Stimulated activated naive CD8-positive, alpha-beta T cell treated with anti-CD3 and anti-CD28 coated beads, Interleukin-15, Interleukin-2, amounts not matched to agents 100 ng/mL and 50 ng/mL, for 24 hours (primary cell): ENCODE data around the gene REXO5.
"Not testable (repeated sequence)": the region's sequence is repeated elsewhere in the genome, so short reads cannot be mapped to it uniquely, and the experiment has no call there.

Experiments
- H3K27ac Mint-ChIP-seq: one replicate; pipeline ENCODE4 v1.8.0; 2021; ENCODE audit warnings: mild to moderate bottlenecking, mixed read lengths
- H3K27me3 Mint-ChIP-seq: one replicate; pipeline ENCODE4 v1.8.0; 2021; ENCODE audit warnings: mixed read lengths
- H3K36me3 Mint-ChIP-seq: one replicate; pipeline ENCODE4 v1.8.0; 2021; ENCODE audit warnings: low read depth, mixed read lengths
- H3K4me1 Mint-ChIP-seq: one replicate; pipeline ENCODE4 v1.8.0; 2021; ENCODE audit warnings: low read depth, mixed read lengths
- H3K4me3 Mint-ChIP-seq: one replicate; pipeline ENCODE4 v1.8.0; 2021; ENCODE audit warnings: mild to moderate bottlenecking, mixed read lengths
- H3K9me3 Mint-ChIP-seq: one replicate; pipeline ENCODE4 v1.8.0; 2021; ENCODE audit warnings: mixed read lengths

The REXO5 gene

GRCh38 chr16:20850981-20851380 lies 44.7 kb downstream of the REXO5 start:
- Mint-ChIP-seq H3K27me3 (no peaks in the 10 kb centered on the region), H3K4me3 (no peak overlapping the region), H3K4me1 (peaks cover 5% of the 10 kb centered on the region), H3K27ac (no peak overlapping the region), H3K9me3 (no peaks in the 10 kb centered on the region), H3K36me3 (no peaks in the 10 kb centered on the region)

- Mint-ChIP-seq H3K4me1 (peaks cover 5% of the 10 kb centered on the region), H3K27ac (no peak overlapping the region), H3K36me3 (no peaks in the 10 kb centered on the region), H3K27me3 (no peaks in the 10 kb centered on the region), H3K4me3 (no peak overlapping the region), H3K9me3 (no peaks in the 10 kb centered on the region)
Measured at GRCh38 chr16:20851601-20852000, 45.3 kb downstream of the REXO5 start.

GRCh38 chr16:20853143-20853542 lies 46.8 kb downstream of the REXO5 start:
- no peaks in the 10 kb centered on the region for H3K27me3 Mint-ChIP-seq
- peaks cover 5% of the 10 kb centered on the region for H3K4me1 Mint-ChIP-seq
- no peaks in the 10 kb centered on the region for H3K9me3 Mint-ChIP-seq
- no peaks in the 10 kb centered on the region for H3K36me3 Mint-ChIP-seq
- H3K27ac Mint-ChIP-seq = no peak overlapping the region
- H3K4me3 Mint-ChIP-seq = no peak overlapping the region

- H3K9me3 Mint-ChIP-seq = no peaks in the 10 kb centered on the region
- peaks cover 5% of the 10 kb centered on the region for H3K4me1 Mint-ChIP-seq
- H3K27ac Mint-ChIP-seq = no peak overlapping the region
- H3K4me3 Mint-ChIP-seq = no peak overlapping the region
- H3K27me3 Mint-ChIP-seq = no peaks in the 10 kb centered on the region
- peaks cover 3% of the 10 kb centered on the region for H3K36me3 Mint-ChIP-seq
Measured at GRCh38 chr16:20853981-20854620, 47.8 kb downstream of the REXO5 start.

GRCh38 chr16:20854963-20855362 lies 48.6 kb downstream of the REXO5 start:
- H3K36me3 Mint-ChIP-seq = peaks cover 10% of the 10 kb centered on the region
- no peak overlapping the region for H3K27ac Mint-ChIP-seq
- no peaks in the 10 kb centered on the region for H3K27me3 Mint-ChIP-seq
- no peaks in the 10 kb centered on the region for H3K9me3 Mint-ChIP-seq
- H3K4me3 Mint-ChIP-seq = no peak overlapping the region
- H3K4me1 Mint-ChIP-seq = peaks cover 3% of the 10 kb centered on the region

- Mint-ChIP-seq H3K36me3 (peaks cover 26% of the 10 kb centered on the region), H3K9me3 (no peaks in the 10 kb centered on the region), H3K4me3 (no peak overlapping the region), H3K27ac (no peak overlapping the region), H3K27me3 (no peaks in the 10 kb centered on the region), H3K4me1 (no peaks in the 10 kb centered on the region)
Measured at GRCh38 chr16:20857281-20857680, 51.0 kb downstream of the REXO5 start.

- peaks cover 30% of the 10 kb centered on the region for H3K36me3 Mint-ChIP-seq
- no peak overlapping the region for H3K27ac Mint-ChIP-seq
- no peaks in the 10 kb centered on the region for H3K9me3 Mint-ChIP-seq
- H3K4me3 Mint-ChIP-seq = no peak overlapping the region
- peaks cover 6% of the 10 kb centered on the region for H3K4me1 Mint-ChIP-seq
- H3K27me3 Mint-ChIP-seq = no peaks in the 10 kb centered on the region
Measured at GRCh38 chr16:20859229-20859628, 52.9 kb downstream of the REXO5 start.

GRCh38 chr16:20859699-20860098 lies 53.4 kb downstream of the REXO5 start:
- Mint-ChIP-seq H3K4me1 (peaks cover 9% of the 10 kb centered on the region), H3K27me3 (no peaks in the 10 kb centered on the region), H3K9me3 (no peaks in the 10 kb centered on the region), H3K36me3 (peaks cover 30% of the 10 kb centered on the region), H3K4me3 (no peak overlapping the region), H3K27ac (no peak overlapping the region)

- Mint-ChIP-seq H3K36me3 (peaks cover 30% of the 10 kb centered on the region), H3K4me1 (peaks cover 12% of the 10 kb centered on the region), H3K27ac (no peak overlapping the region), H3K9me3 (no peaks in the 10 kb centered on the region), H3K4me3 (no peak overlapping the region), H3K27me3 (no peaks in the 10 kb centered on the region)
Measured at GRCh38 chr16:20860361-20860760, 54.0 kb downstream of the REXO5 start.

GRCh38 chr16:20860995-20861394 lies 54.7 kb downstream of the REXO5 start:
- H3K4me3 Mint-ChIP-seq, H3K27ac Mint-ChIP-seq, H3K27me3 Mint-ChIP-seq, H3K9me3 Mint-ChIP-seq: not testable (repeated sequence)
- H3K4me1 Mint-ChIP-seq = peaks cover 18% of the 10 kb centered on the region
- H3K36me3 Mint-ChIP-seq = peaks cover 30% of the 10 kb centered on the region

- Mint-ChIP-seq H3K4me3 (no peak overlapping the region), H3K36me3 (peaks cover 40% of the 10 kb centered on the region), H3K27ac (no peak overlapping the region), H3K9me3 (no peaks in the 10 kb centered on the region), H3K27me3 (no peaks in the 10 kb centered on the region), H3K4me1 (peaks cover 31% of the 10 kb centered on the region)
Measured at GRCh38 chr16:20862162-20862960, 56.0 kb downstream of the REXO5 start.

- not testable (repeated sequence) for H3K27ac Mint-ChIP-seq, H3K27me3 Mint-ChIP-seq, H3K9me3 Mint-ChIP-seq, H3K4me3 Mint-ChIP-seq
- Mint-ChIP-seq H3K4me1 (peaks cover 31% of the 10 kb centered on the region), H3K36me3 (peaks cover 40% of the 10 kb centered on the region)
Measured at GRCh38 chr16:20864376-20864775, 58.0 kb downstream of the REXO5 start.

GRCh38 chr16:20865420-20866131 lies 59.2 kb downstream of the REXO5 start:
- no peak overlapping the region for H3K4me3 Mint-ChIP-seq
- H3K36me3 Mint-ChIP-seq = peaks cover 28% of the 10 kb centered on the region
- H3K4me1 Mint-ChIP-seq = peaks cover 31% of the 10 kb centered on the region
- H3K27me3 Mint-ChIP-seq = no peaks in the 10 kb centered on the region
- no peaks in the 10 kb centered on the region for H3K9me3 Mint-ChIP-seq
- peak overlapping the region; percentile 23 for H3K27ac Mint-ChIP-seq

- H3K4me1 Mint-ChIP-seq = peaks cover 31% of the 10 kb centered on the region
- no peaks in the 10 kb centered on the region for H3K27me3 Mint-ChIP-seq
- H3K27ac Mint-ChIP-seq = peak overlapping the region; percentile 23
- no peak overlapping the region for H3K4me3 Mint-ChIP-seq
- H3K36me3 Mint-ChIP-seq = peaks cover 25% of the 10 kb centered on the region
- H3K9me3 Mint-ChIP-seq = no peaks in the 10 kb centered on the region
Measured at GRCh38 chr16:20866145-20866772, 59.9 kb downstream of the REXO5 start.

GRCh38 chr16:20866801-20867200 lies 60.5 kb downstream of the REXO5 start:
- Mint-ChIP-seq H3K36me3 (peaks cover 26% of the 10 kb centered on the region), H3K4me3 (no peak overlapping the region), H3K9me3 (no peaks in the 10 kb centered on the region), H3K27ac (no peak overlapping the region), H3K4me1 (peaks cover 34% of the 10 kb centered on the region), H3K27me3 (no peaks in the 10 kb centered on the region)
